Fibroblast of pulmonary artery (primary cell): Measurements from ENCODE around the gene HOXC6.

Experiments
- DNase-seq: peaks from one replicate; pipeline ENCODE4 v3.0.0-alpha.2; 2010; ENCODE audit warnings: low read depth
- H3K4me3 ChIP-seq: replicated peaks from 2 replicates; pipeline ENCODE4 v1.5.1; 2011; ENCODE audit warnings: low read depth, mild to moderate bottlenecking, control low read depth, low read length, moderate library complexity
- TF ChIP-seq, protein P1 (sequence below): IDR thresholded peaks from 2 replicates; pipeline ENCODE4 v1.5.1; 2011; ENCODE audit warnings: mild to moderate bottlenecking, control low read depth, low read length, inconsistent platforms; ENCODE audit errors: missing control alignments

HOXC6 gene

DNA sequence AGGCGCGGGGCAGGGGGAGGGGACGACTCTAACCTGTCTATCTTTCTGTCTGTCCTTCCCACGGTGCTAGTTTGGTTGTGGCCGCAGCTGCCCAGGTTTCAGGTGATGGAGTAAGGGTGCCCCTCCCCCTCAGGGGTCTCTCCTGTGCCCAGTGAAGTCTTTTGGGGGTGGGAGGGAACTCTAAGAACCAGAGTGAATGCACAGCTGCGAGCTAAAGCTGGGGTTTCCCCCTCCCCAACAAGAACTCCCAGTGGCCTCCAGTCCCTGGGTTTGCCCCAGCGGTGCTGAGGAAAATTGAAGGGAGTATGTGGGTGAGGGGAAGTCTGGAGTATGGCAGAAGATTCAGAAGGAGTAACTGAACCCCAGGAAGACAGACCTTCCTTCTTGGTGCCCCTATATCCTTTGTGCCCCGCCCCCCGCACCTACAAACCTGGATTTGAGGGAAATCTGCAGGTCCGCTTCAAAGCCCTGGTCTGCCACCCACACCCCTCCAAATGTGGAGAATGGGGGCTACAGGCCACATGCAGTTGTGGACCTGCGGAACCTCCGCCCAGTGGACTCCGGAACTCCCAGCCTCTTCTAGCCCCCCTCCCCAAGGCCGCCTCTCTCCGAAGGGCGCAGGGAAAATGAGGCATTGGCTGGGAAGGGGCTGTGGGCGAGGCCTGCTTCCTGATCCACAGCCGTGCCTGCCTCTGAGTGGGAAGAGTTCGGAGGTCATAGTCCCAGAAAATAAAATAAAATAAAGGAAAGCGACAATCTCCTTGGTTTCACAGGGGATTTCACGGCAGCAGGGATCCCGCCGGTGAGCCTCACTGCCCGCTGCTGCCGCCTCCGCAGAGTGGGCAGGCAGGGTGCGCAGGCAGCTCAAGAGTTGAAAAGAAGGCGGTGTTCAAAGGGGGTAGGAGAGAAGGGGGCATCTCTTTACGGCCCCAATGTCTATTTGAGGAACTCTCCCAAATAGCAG is 31.7 kb upstream of the HOXC6 start:
- TF ChIP-seq, protein P1, sequence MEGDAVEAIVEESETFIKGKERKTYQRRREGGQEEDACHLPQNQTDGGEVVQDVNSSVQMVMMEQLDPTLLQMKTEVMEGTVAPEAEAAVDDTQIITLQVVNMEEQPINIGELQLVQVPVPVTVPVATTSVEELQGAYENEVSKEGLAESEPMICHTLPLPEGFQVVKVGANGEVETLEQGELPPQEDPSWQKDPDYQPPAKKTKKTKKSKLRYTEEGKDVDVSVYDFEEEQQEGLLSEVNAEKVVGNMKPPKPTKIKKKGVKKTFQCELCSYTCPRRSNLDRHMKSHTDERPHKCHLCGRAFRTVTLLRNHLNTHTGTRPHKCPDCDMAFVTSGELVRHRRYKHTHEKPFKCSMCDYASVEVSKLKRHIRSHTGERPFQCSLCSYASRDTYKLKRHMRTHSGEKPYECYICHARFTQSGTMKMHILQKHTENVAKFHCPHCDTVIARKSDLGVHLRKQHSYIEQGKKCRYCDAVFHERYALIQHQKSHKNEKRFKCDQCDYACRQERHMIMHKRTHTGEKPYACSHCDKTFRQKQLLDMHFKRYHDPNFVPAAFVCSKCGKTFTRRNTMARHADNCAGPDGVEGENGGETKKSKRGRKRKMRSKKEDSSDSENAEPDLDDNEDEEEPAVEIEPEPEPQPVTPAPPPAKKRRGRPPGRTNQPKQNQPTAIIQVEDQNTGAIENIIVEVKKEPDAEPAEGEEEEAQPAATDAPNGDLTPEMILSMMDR, result no peak
- no peak overlapping the region for H3K4me3 ChIP-seq
- DNase-seq, result no peak

DNA sequence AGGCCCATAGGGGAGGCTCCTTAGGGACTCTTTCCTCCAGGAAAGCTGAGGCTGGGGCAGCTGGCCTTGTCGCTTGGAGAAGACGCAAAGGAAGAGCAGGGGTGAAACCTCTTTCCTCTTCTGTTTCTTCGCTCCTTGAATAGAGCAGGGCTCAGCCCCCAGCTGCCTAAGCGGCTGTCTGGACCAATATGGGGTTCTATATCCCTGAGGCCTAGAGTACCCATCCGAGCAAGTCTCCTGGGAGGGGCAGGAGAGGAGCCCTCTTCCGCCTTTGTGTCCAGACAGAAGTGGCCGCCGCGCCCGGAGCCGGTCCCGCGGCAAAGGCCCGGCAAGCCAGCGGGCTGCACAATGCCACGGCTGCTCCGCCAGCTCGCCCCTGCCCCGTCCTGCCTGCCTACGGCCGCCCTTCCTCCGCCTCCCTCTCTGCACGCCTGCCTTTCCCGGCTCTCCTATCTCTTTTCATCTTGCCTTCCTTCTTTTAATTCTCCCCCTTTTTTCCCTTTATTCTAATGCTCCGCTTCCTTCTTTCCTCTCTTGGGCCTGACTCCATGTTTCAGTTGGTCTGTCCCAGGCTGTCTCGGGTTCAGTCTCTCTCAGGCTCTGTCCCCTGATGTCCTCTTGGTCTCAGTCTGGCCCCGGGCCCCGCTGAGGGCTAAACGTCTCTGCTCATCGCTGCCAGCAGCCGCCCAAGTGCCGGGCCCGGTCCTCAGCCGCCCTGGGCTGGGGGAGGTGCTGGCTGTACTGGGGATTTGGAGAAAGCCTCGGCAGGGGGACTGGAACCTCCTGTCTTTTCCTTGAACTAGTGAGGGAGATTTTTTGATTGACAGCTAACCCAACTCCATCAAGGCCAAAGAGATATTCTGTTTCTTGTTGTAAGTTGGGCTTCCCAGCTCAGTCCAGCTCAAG is 30.8 kb upstream of the HOXC6 start:
- DNase-seq, result no peak
- TF ChIP-seq, protein P1, result no peak
- H3K4me3 ChIP-seq, result no peak overlapping the region

DNA sequence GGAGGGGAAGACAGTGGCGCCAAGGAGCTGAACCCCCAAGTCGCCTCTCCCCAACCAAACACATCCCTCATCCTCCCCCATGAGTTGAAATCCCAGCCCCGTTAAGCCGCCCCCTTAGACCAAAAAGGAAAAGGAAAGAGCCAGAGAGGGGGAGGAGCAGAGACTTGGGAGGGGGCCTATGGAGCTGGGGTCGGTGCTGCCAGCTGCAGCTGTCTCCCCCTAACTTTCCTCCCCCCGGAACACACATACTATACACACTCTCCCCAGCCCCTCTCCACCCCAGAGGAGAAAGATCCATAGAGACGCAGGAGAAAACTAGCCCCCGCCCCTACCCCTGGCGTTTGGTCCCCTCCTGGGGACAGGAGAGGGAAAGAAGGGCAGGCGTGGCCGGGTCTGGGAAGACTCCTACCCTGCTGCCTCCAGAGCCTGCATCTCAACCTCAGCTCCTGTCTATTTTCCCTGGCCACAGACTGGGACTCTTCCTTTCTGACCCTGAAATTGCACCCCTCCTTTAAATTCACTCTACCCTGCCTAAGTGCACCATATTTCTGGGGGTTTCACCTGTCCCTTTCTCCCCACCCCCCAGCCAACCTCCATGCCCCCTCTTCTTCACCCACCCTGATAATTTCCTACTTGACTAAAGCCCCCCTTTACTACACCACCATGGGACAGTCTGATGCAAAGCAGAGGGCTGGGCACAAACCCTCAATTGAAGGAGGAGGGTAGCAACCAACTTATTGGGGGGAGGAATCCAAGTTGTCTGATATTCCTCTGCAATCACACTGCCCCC is 29.9 kb upstream of the HOXC6 start:
- TF ChIP-seq, protein P1, result no peak
- no peak for DNase-seq
- H3K4me3 ChIP-seq, result no peak overlapping the region

DNA sequence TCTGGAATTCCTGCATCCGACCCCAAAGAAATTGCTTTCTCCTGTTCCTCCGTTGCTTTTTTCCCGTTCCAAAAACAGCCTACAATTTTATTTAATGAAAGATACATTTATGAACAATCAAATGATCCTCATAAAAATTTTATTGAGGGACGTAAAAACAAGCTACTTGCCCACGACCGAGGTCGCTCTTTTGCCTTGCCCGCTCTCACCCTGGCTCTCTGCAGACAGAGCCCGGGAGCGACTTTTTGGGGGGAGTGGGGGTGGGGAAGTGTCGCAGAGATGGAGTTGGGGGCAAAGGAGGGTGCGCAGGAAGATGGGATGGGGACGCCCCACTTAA is 29.4 kb upstream of the HOXC6 start:
- no peak overlapping the region for H3K4me3 ChIP-seq
- no peak for DNase-seq
- TF ChIP-seq, protein P1, result no peak

DNA sequence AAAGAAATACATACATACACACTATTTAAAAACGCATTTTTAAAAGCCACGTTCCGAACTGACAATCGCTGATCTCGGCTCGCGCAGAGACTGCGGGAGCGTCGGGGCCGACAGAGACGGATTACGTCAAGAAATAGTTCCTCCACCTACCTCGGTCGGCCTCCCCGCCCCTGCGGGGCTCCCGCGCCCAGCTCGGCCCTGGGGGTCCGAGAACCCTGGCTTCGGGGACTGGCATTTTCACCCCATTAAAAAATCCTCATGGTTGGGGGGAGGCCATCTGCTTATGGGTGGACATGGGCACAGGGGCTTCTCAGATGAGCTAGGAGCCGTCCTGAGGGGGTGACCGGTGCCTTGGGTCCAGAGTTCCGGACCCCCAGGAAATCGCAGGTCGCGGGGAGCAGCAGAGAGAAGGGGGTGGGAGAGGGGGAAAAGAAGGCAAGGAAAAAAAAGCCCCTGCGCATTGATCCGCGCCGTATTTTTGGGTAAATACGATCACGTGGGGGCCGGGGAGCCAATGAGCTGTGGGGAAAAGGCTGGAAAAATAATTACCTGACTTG is 28.6 kb upstream of the HOXC6 start:
- DNase-seq, result peak; percentile 24
- H3K4me3 ChIP-seq, result peak overlapping the region; percentile 34
- TF ChIP-seq, protein P1, result no peak
